ENCODE measurements around the gene DDX39B. TPM values are rescaled to one million over a fixed set of nuclear protein-coding genes. Genes with fewer than 3 reads are reported as not detected.

Gene DDX39B
- total and polyA plus RNA-seq, 2 of the 8 experiments (the other 6 are each of a cell fraction or from before 2014, with no cell fraction given), result 780 to 1,164 TPM

- H3K4me2 ChIP-seq (ENCODE audit: insufficient read depth in 1 of 2, low read depth in 2 of 2, low read length in 2 of 2), result no peak overlapping the region
- no peak overlapping the region for H3K4me3 ChIP-seq (ENCODE audit: extremely low read depth in 1 of 4, insufficient read depth in 2 of 4, low read depth in 3 of 4, low read length in 4 of 4)
- no peak overlapping the region for H3K14ac ChIP-seq (ENCODE audit: insufficient read length)
- H4K5ac ChIP-seq (ENCODE audit: insufficient read length, low read depth, low read length), result no peak overlapping the region
- H3K79me1 ChIP-seq (ENCODE audit: low read depth, low read length), result no peaks in the 10 kb centered on the region
- H2BK20ac ChIP-seq (ENCODE audit: low read length), result no peak overlapping the region
- TF ChIP-seq, protein P1, sequence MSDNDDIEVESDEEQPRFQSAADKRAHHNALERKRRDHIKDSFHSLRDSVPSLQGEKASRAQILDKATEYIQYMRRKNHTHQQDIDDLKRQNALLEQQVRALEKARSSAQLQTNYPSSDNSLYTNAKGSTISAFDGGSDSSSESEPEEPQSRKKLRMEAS (IDR thresholded peaks at IDR 0.05), result no peak
- TF ChIP-seq MAFK (IDR thresholded peaks at IDR 0.05; ENCODE audit: low read depth, low read length) (no peak), YY1 (IDR thresholded peaks at IDR 0.05; ENCODE audit: low read depth, low read length) (no peak), SP1 (IDR thresholded peaks at IDR 0.05; ENCODE audit: low read depth, low read length) (no peak), TBP (IDR thresholded peaks at IDR 0.05; ENCODE audit: low read depth, low read length) (no peak)
- H2BK12ac ChIP-seq (ENCODE audit: low read depth, low read length), result no peak overlapping the region
- no peak overlapping the region for H2AFZ ChIP-seq (ENCODE audit: low read length)
- POLR2A ChIA-PET (ENCODE audit: partially characterized antibody), result interaction anchor here (0.8 to 12.2 kb wide), 14 partner anchors 10 to 283 kb away, joined by 3 to 110 read pairs (median 3); partner anchors contain the start of genes DDX39B, GPANK1, LST1 and MCCD1
- no peaks in the 10 kb centered on the region for H3K36me3 ChIP-seq (ENCODE audit: control insufficient read depth in 2 of 4, insufficient read depth in 4 of 4, low read length in 3 of 4)
- no peak overlapping the region for H3K18ac ChIP-seq (ENCODE audit: extremely low read depth, low read length)
- H3K27ac ChIP-seq (ENCODE audit: low read depth, low read length), result no peak overlapping the region
- WGBS, 2 experiments (ENCODE audit: extremely low coverage in 1 of 2, insufficient coverage in 1 of 2, insufficient read length in 1 of 2, insufficient replicate concordance in 2 of 2, low coverage in 1 of 2, low lambda C conversion rate in 2 of 2, missing lambda C conversion rate in 1 of 2), result 82 to 100% methylated on average over 3 to 8 of the region's 8 CpGs
- no peak overlapping the region for H2BK15ac ChIP-seq (ENCODE audit: low read length)
- H4K91ac ChIP-seq (replicated peaks; ENCODE audit: insufficient read length, low read length), result no peak overlapping the region
- peaks cover 0 to 8% (median 7%) of the 10 kb centered on the region in 4 experiments; a peak in 5 of 7 replicates for H3K27me3 ChIP-seq (replicated peaks in 1 of 4; ENCODE audit: control insufficient read depth in 3 of 4, extremely low read depth in 1 of 4, insufficient read depth in 3 of 4, low read length in 3 of 4)
- H3K4ac ChIP-seq (replicated peaks; ENCODE audit: insufficient read length, low read depth, low read length), result no peak overlapping the region
- H3K23ac ChIP-seq (ENCODE audit: insufficient read length), result no peak overlapping the region
- H3K79me2 ChIP-seq (ENCODE audit: control insufficient read depth in 1 of 2, insufficient read depth in 2 of 2, low read length in 2 of 2), result no peaks in the 10 kb centered on the region
- no peak overlapping the region for H2BK120ac ChIP-seq (replicated peaks; ENCODE audit: low read depth, low read length)
- DNase-seq (ENCODE audit: low read depth in 1 of 2, low spot score in 2 of 2) (no peak), FAIRE-seq (no peak)
- no peak overlapping the region for H3K56ac ChIP-seq (replicated peaks; ENCODE audit: insufficient read length, low read depth, low read length)
- no peaks in the 10 kb centered on the region for H4K20me1 ChIP-seq (replicated peaks in 1 of 2; ENCODE audit: control insufficient read depth in 1 of 2, insufficient read depth in 2 of 2, low read length in 2 of 2)
- H2BK5ac ChIP-seq (ENCODE audit: low read depth, low read length), result no peak overlapping the region
- no peak overlapping the region for H2AK5ac ChIP-seq (ENCODE audit: low read depth, low read length)
- peaks cover 7% of the 10 kb centered on the region; the same call in 1 of the 2 replicates for H3K23me2 ChIP-seq (ENCODE audit: low read depth, low read length)
- H3K9ac ChIP-seq (replicated peaks in 1 of 4; ENCODE audit: extremely low read depth in 1 of 4, low read depth in 3 of 4, low read length in 3 of 4), result no peak overlapping the region
- H4K8ac ChIP-seq (ENCODE audit: extremely low read depth, insufficient read depth, low read length), result no peak overlapping the region
- H3K9me3 ChIP-seq (ENCODE audit: insufficient read depth in 2 of 2, low read depth in 1 of 2, low read length in 1 of 2), result no peaks in the 10 kb centered on the region
- peaks cover 0 to 3% (median 0%) of the 10 kb centered on the region in 4 experiments; a peak in 3 of 7 replicates for H3K4me1 ChIP-seq (replicated peaks in 1 of 4; ENCODE audit: control insufficient read depth in 3 of 4, insufficient read depth in 4 of 4, low read length in 3 of 4)
- CTCF ChIA-PET (ENCODE audit: partially characterized antibody), result interaction anchor here (0.9 to 19.2 kb wide), 8 partner anchors 11 to 88 kb away, joined by 3 to 640 read pairs (median 11); partner anchors contain the start of genes ATP6V1G2, GPANK1, LST1 and LTB
These were observed 34.3 kb upstream of the DDX39B start for GRCh38 chr6:31575952-31576685.

Data from H1 (cell line).